IMR-90 (cell line): ENCODE measurements around the gene ZDHHC14. TPM values are rescaled to one million over a fixed set of nuclear protein-coding genes. Genes with fewer than 3 reads are reported as not detected.

Experiments
- ATAC-seq: fragments of 200-7000 bp; cut with Tn5 transposase; 2 replicates; pipeline ENCODE4 v1.9.1; 2020; ENCODE audit warnings: low read depth, mild to moderate bottlenecking, moderate library complexity
- BruUV-seq: library from RNA; stranded (reverse); fragments of 400-500 nt; replicated peaks from 2 replicates; lab custom pipeline; 2021; lab: Mats Ljungman, UMichigan
- CTCF ChIA-PET: fragments of 300-600 bp; formaldehyde crosslinking; extraction: SDS; loops from one replicate; lab custom pipeline; 2021; ENCODE audit warnings: antibody characterized with exemption; lab: Yijun Ruan, JAX
- POLR2A ChIA-PET: fragments of 300-600 bp; sonication (Branson Sonifier 250); formaldehyde crosslinking; loops from one replicate; lab custom pipeline; 2022; ENCODE audit warnings: antibody characterized with exemption; ENCODE audit not compliant: unreplicated experiment; lab: Charles Lee
- DNase-seq: peaks from one replicate; pipeline ENCODE4 v3.0.0; 2013
- H2AFZ ChIP-seq: replicated peaks from 2 replicates; pipeline ENCODE3; 2013; ENCODE audit warnings: low read length, mild to moderate bottlenecking; ENCODE audit not compliant: poor library complexity
- H2AK5ac ChIP-seq: 2 replicates; pipeline ENCODE4 v1.6.1; 2013; ENCODE audit warnings: low read depth, low read length, inconsistent platforms
- H2AK9ac ChIP-seq: replicated peaks from 2 replicates; pipeline ENCODE3; 2013; ENCODE audit warnings: mild to moderate bottlenecking, low read depth, low read length, moderate library complexity; ENCODE audit not compliant: poor library complexity
- H2BK120ac ChIP-seq: 2 replicates; pipeline ENCODE4 v1.6.1; 2013; ENCODE audit warnings: low read depth, low read length, inconsistent platforms
- H2BK15ac ChIP-seq: 3 replicates; pipeline ENCODE4 v1.6.1; 2013; ENCODE audit warnings: low read depth, low read length, inconsistent platforms
- H2BK20ac ChIP-seq: 2 replicates; pipeline ENCODE4 v1.6.1; 2013; ENCODE audit warnings: low read depth, mild to moderate bottlenecking, inconsistent platforms, low read length, moderate library complexity
- H2BK5ac ChIP-seq: 2 replicates; pipeline ENCODE4 v1.6.1; 2013; ENCODE audit warnings: mild to moderate bottlenecking, low read depth, low read length, inconsistent platforms; ENCODE audit not compliant: poor library complexity, severe bottlenecking
- H3K14ac ChIP-seq: replicated peaks from 2 replicates; pipeline ENCODE4 v1.6.1; 2013; ENCODE audit warnings: low read depth, low read length, inconsistent platforms
- H3K18ac ChIP-seq: 2 replicates; pipeline ENCODE4 v1.6.1; 2013; ENCODE audit warnings: low read depth, low read length, control low read depth
- H3K23ac ChIP-seq: 2 replicates; pipeline ENCODE4 v1.6.1; 2013; ENCODE audit warnings: low read depth, low read length, inconsistent platforms
- H3K27ac ChIP-seq: 2 replicates; pipeline ENCODE4 v1.5.1; 2013; ENCODE audit warnings: mild to moderate bottlenecking, control low read depth, low read length; ENCODE audit not compliant: insufficient read depth
- H3K27me3 ChIP-seq: 2 replicates; pipeline ENCODE4 v1.6.1; 2013; ENCODE audit warnings: low read length; ENCODE audit not compliant: control insufficient read depth, insufficient read depth
- H3K36me3 ChIP-seq: 2 replicates; pipeline ENCODE4 v1.6.1; 2013; ENCODE audit warnings: low read length, mixed read lengths; ENCODE audit not compliant: control insufficient read depth, insufficient read depth
- H3K4ac ChIP-seq: 2 replicates; pipeline ENCODE4 v1.6.1; 2013; ENCODE audit warnings: low read depth, low read length, inconsistent platforms
- H3K4me1 ChIP-seq: 2 replicates; pipeline ENCODE4 v1.6.1; 2013; ENCODE audit warnings: low read length, mixed read lengths; ENCODE audit not compliant: control insufficient read depth, insufficient read depth
- H3K4me2 ChIP-seq: 2 replicates; pipeline ENCODE4 v1.6.1; 2013; ENCODE audit warnings: low read depth, mild to moderate bottlenecking, control low read depth, low read length, moderate library complexity
- H3K4me3 ChIP-seq: 2 replicates; pipeline ENCODE4 v1.5.1; 2013; ENCODE audit warnings: low read depth, mild to moderate bottlenecking, control low read depth, low read length, moderate library complexity; ENCODE audit not compliant: insufficient read depth
- H3K56ac ChIP-seq: 2 replicates; pipeline ENCODE4 v1.6.1; 2013; ENCODE audit warnings: low read length, inconsistent platforms; ENCODE audit not compliant: insufficient read depth; ENCODE audit errors: extremely low read depth
- H3K79me1 ChIP-seq, 2 experiments: 2 replicates each; pipeline ENCODE4 v1.6.1; 2013; ENCODE audit warnings: low read length in 2 of 2, inconsistent platforms in 1 of 2, low read depth in 1 of 2
- H3K9ac ChIP-seq: 2 replicates; pipeline ENCODE4 v1.6.1; 2013; ENCODE audit warnings: low read depth, low read length, control low read depth
- H3K9me1 ChIP-seq: 2 replicates; pipeline ENCODE4 v1.6.1; 2013; ENCODE audit warnings: low read length, inconsistent platforms; ENCODE audit not compliant: insufficient read depth
- H3K9me3 ChIP-seq: 2 replicates; pipeline ENCODE4 v1.6.1; 2013; ENCODE audit warnings: low read length; ENCODE audit not compliant: control insufficient read depth, insufficient read depth
- H4K20me1 ChIP-seq: 2 replicates; pipeline ENCODE4 v1.6.1; 2013; ENCODE audit warnings: low read length, inconsistent platforms; ENCODE audit not compliant: insufficient read depth
- H4K5ac ChIP-seq: 2 replicates; pipeline ENCODE4 v1.6.1; 2013; ENCODE audit warnings: mild to moderate bottlenecking, low read depth, low read length, control low read depth
- H4K8ac ChIP-seq, 2 experiments: 2 replicates each; pipeline ENCODE4 v1.6.1; 2013; ENCODE audit warnings: low read depth in 2 of 2, low read length in 2 of 2, control low read depth in 1 of 2, inconsistent platforms in 1 of 2
- H4K91ac ChIP-seq: 2 replicates; pipeline ENCODE4 v1.6.1; 2013; ENCODE audit warnings: low read depth, low read length, inconsistent platforms; ENCODE audit not compliant: insufficient read depth
- CTCF ChIP-seq: conservative IDR thresholded peaks from 2 replicates; pipeline ENCODE4 v1.5.1; 2012; ENCODE audit warnings: mild to moderate bottlenecking, low read depth, low read length, improper control_type of control experiment
- ELK1 ChIP-seq: fragments of 150-350 bp; IDR thresholded peaks from 2 replicates; pipeline ENCODE4 v1.6.1; 2016; ENCODE audit warnings: low read depth, mild to moderate bottlenecking, low read length, moderate library complexity, borderline replicate concordance
- FOS ChIP-seq: fragments of 150-350 bp; IDR thresholded peaks from 2 replicates; pipeline ENCODE4 v1.6.1; 2016; ENCODE audit warnings: low read depth, low read length
- MAFK ChIP-seq: IDR thresholded peaks from 2 replicates; pipeline ENCODE4 v1.6.1; 2012; ENCODE audit warnings: low read depth, low read length, improper control_type of control experiment
- MXI1 ChIP-seq: IDR thresholded peaks from 2 replicates; pipeline ENCODE4 v1.6.1; 2012; ENCODE audit warnings: low read depth, mild to moderate bottlenecking, low read length, moderate library complexity, borderline replicate concordance
- NFE2L2 ChIP-seq: fragments of 150-350 bp; IDR thresholded peaks from 2 replicates; pipeline ENCODE4 v1.6.1; 2016; ENCODE audit warnings: low read depth, mild to moderate bottlenecking, low read length
- POLR2A ChIP-seq: IDR thresholded peaks from 2 replicates; pipeline ENCODE4 v1.6.1; 2012; ENCODE audit warnings: mild to moderate bottlenecking, low read depth, low read length
- RCOR1 ChIP-seq: IDR thresholded peaks from 2 replicates; pipeline ENCODE4 v1.6.1; 2012; ENCODE audit warnings: mild to moderate bottlenecking, low read length, improper control_type of control experiment; ENCODE audit not compliant: insufficient replicate concordance
- RFX5 ChIP-seq: IDR thresholded peaks from 2 replicates; pipeline ENCODE4 v1.8.0; 2012; ENCODE audit warnings: low read depth, mild to moderate bottlenecking, low read length, moderate library complexity
- USF2 ChIP-seq: fragments of 150-350 bp; IDR thresholded peaks from 2 replicates; pipeline ENCODE4 v1.6.1; 2017; ENCODE audit warnings: mild to moderate bottlenecking, antibody characterized with exemption, low read length, low read depth
- WGBS, 2 experiments: methylation state at CpG; one replicate each; pipeline versions ENCODE4 v1.1.5 to v1.1.7; 2013; ENCODE audit warnings: missing lambda C conversion rate in 2 of 2; ENCODE audit not compliant: insufficient read length in 1 of 2; ENCODE audit errors: extremely low coverage in 2 of 2; 5-methylcytosine and 5-hydroxymethylcytosine counted together
- dilution Hi-C: fragments of 300-500 bp; cut with HindIII; formaldehyde crosslinking; loops from one replicate; pipeline ENCODE4 v1.14.3; 2018; ENCODE audit warnings: low sequenced_read_pairs; ENCODE audit not compliant: unreplicated experiment
- in situ Hi-C: fragments of 300-500 bp; cut with MboI; formaldehyde crosslinking; loops from 3 replicates; pipeline ENCODE4 v1.14.3; 2019; ENCODE audit warnings: low sequenced_read_pairs, inconsistent platforms, mixed read lengths
- intact Hi-C: fragments of 100-400 bp; cut with micrococcal nuclease; formaldehyde crosslinking; loops from 2 replicates; pipeline ENCODE4 v1.10.0; 2022
- polyA plus RNA-seq, 3 experiments: library from polyadenylated mRNA; depleted of rRNA; stranded (reverse); fragments of >200 nt; gene quantifications; 2 replicates each; pipeline ENCODE4 v1.2.3, GENCODE V29; 2012; ENCODE audit warnings: low replicate concordance in 1 of 3
- total RNA-seq: library from RNA; depleted of rRNA; stranded (reverse); fragments of >200 nt; gene quantifications from 2 replicates; pipeline ENCODE4 v1.2.3, GENCODE V29; 2012

Gene ZDHHC14
- total and polyA plus RNA-seq, 2 of the 4 experiments (the other 2 are of a cell fraction): 0.90 to 2.0 TPM

GRCh38 chr6:157685596-157686280 lies 304.7 kb downstream of the ZDHHC14 start:
- in situ Hi-C loops: no loop called here
- H3K23ac ChIP-seq: no peak overlapping the region
- intact Hi-C loops: no loop called here
- ChIA-PET CTCF (no interaction called here), POLR2A (no interaction called here)
- H2BK5ac ChIP-seq: no peak overlapping the region
- no peak overlapping the region for H2AFZ ChIP-seq
- H2BK120ac ChIP-seq: no peak overlapping the region
- no peak overlapping the region for H3K4ac ChIP-seq
- DNase-seq (no peak), ATAC-seq (no peak)
- no peak overlapping the region for H3K56ac ChIP-seq
- H3K9me1 ChIP-seq: no peaks in the 10 kb centered on the region
- WGBS, 2 experiments: 77% methylated on average over 4 of the region's 10 CpGs; no CpG with 5 or more reads in 1 of the 2 experiments
- H3K4me3 ChIP-seq: no peak overlapping the region
- H3K36me3 ChIP-seq: no peaks in the 10 kb centered on the region
- no peak overlapping the region for H3K4me2 ChIP-seq
- H4K8ac ChIP-seq: no peak overlapping the region
- H3K4me1 ChIP-seq: peaks cover 2% of the 10 kb centered on the region; the same call in 1 of the 2 replicates
- H4K91ac ChIP-seq: no peak overlapping the region
- H3K14ac ChIP-seq: no peak overlapping the region
- no peak overlapping the region for H2BK20ac ChIP-seq
- BruUV-seq: no TSS peak
- no peaks in the 10 kb centered on the region for H3K79me1 ChIP-seq
- no peaks in the 10 kb centered on the region for H4K20me1 ChIP-seq
- H2AK5ac ChIP-seq: no peak overlapping the region
- no peak overlapping the region for H2AK9ac ChIP-seq
- dilution Hi-C loops: no loop called here
- peaks cover 18% of the 10 kb centered on the region for H3K27me3 ChIP-seq
- no peak overlapping the region for H3K27ac ChIP-seq
- H3K18ac ChIP-seq: no peak overlapping the region
- H2BK15ac ChIP-seq: no peak overlapping the region
- no peak overlapping the region for H4K5ac ChIP-seq
- H3K9me3 ChIP-seq: no peaks in the 10 kb centered on the region
- TF ChIP-seq FOS (no peak), MAFK (no peak), CTCF (no peak), RFX5 (no peak), ELK1 (no peak), RCOR1 (no peak), MXI1 (no peak), USF2 (no peak), NFE2L2 (no peak), POLR2A (no peak)
- no peak overlapping the region for H3K9ac ChIP-seq
